ENCODE data around the gene TPI1.
"Not testable (repeated sequence)": the region's sequence is repeated elsewhere in the genome, so short reads cannot be mapped to it uniquely, and the experiment has no call there.

Gene TPI1

GRCh38 chr12:6869049-6870021 is 2.0 kb downstream of the TPI1 start:
- peak; percentile 69 for DNase-seq (ENCODE audit: low spot score)

GRCh38 chr12:6870304-6870703 is 3.0 kb downstream of the TPI1 start:
- DNase-seq (ENCODE audit: low spot score) = not testable (repeated sequence)

GRCh38 chr12:6871052-6871957 is 4.0 kb downstream of the TPI1 start:
- peak; percentile 60 for DNase-seq (ENCODE audit: low spot score)

GRCh38 chr12:6872073-6873048 is 5.0 kb downstream of the TPI1 start:
- DNase-seq (ENCODE audit: low spot score) = peak; percentile 90

- DNase-seq (ENCODE audit: low spot score) = peak; percentile 98
These were observed 6.0 kb downstream of the TPI1 start, which contains the start of gene SPSB2 for GRCh38 chr12:6873094-6874014. Gene SPSB2 (minus strand): TSS chr12:6873303. CDS start chr12:6872901, 402 bp downstream.

- DNase-seq (ENCODE audit: low spot score) = not testable (repeated sequence)
These were observed 6.7 kb downstream of the TPI1 start for GRCh38 chr12:6874015-6874368.

- not testable (repeated sequence) for DNase-seq (ENCODE audit: low spot score)
These were observed 12.5 kb downstream of the TPI1 start for GRCh38 chr12:6879824-6880223.

GRCh38 chr12:6883252-6883651 is 15.9 kb downstream of the TPI1 start:
- DNase-seq (ENCODE audit: low spot score) = no peak

GRCh38 chr12:6883683-6884082 is 16.4 kb downstream of the TPI1 start:
- no peak for DNase-seq (ENCODE audit: low spot score)

GRCh38 chr12:6884539-6884938 is 17.2 kb downstream of the TPI1 start:
- no peak for DNase-seq (ENCODE audit: low spot score)

GRCh38 chr12:6886206-6886999 is 19.1 kb downstream of the TPI1 start:
- not testable (repeated sequence) for DNase-seq (ENCODE audit: low spot score)

- no peak for DNase-seq (ENCODE audit: low spot score)
These were observed 20.1 kb downstream of the TPI1 start for GRCh38 chr12:6887460-6887859.

- no peak for DNase-seq (ENCODE audit: low spot score)
These were observed 21.0 kb downstream of the TPI1 start for GRCh38 chr12:6888360-6888759.

- DNase-seq (ENCODE audit: low spot score) = not testable (repeated sequence)
These were observed 21.5 kb downstream of the TPI1 start for GRCh38 chr12:6888794-6889193.

- DNase-seq (ENCODE audit: low spot score) = not testable (repeated sequence)
These were observed 22.6 kb downstream of the TPI1 start for GRCh38 chr12:6889775-6890573.

GRCh38 chr12:6890789-6891645 is 23.7 kb downstream of the TPI1 start:
- DNase-seq (ENCODE audit: low spot score) = peak; percentile 97

GRCh38 chr12:6891646-6892001 is 24.3 kb downstream of the TPI1 start:
- no peak for DNase-seq (ENCODE audit: low spot score)

- DNase-seq (ENCODE audit: low spot score) = not testable (repeated sequence)
These were observed 25.4 kb downstream of the TPI1 start for GRCh38 chr12:6892683-6893082.
